Gastrocnemius medialis (tissue), 4 donors: ENCODE results near the gene IQGAP2. TPM values are rescaled to one million over a fixed set of nuclear protein-coding genes. Genes with fewer than 3 reads are reported as not detected.
A peak's percentile ranks its signal among the peaks of the same experiment; 100 is the strongest.

Experiments
- ATAC-seq, 2 donors: fragments of 150-250 bp; one replicate each; pipeline ENCODE4 v1.9.1; 2016
- DNase-seq, 2 donors: peaks; one replicate each; pipeline ENCODE4 v3.0.0-alpha.2; 2019
- H3K27ac ChIP-seq, 4 donors: fragments of 200-600 bp; sonication (generic); 1 replicate in 1 of 4; 2 replicates in 3 of 4; pipeline ENCODE4 v1.5.1; 2016 to 2018; ENCODE audit warnings: mild to moderate bottlenecking in 2 of 4, moderate library complexity in 1 of 4
- H3K27me3 ChIP-seq, 3 donors: fragments of 200-600 bp; sonication (generic) in 2 of 3; 1 replicate in 1 of 3; 2 replicates in 2 of 3; pipeline versions ENCODE4 v1.5.1 to v1.6.0; 2016 to 2019; ENCODE audit warnings: mild to moderate bottlenecking in 1 of 3, moderate library complexity in 1 of 3
- H3K36me3 ChIP-seq, 2 donors: fragments of 200-600 bp; sonication (generic) in 1 of 2; one replicate each; pipeline ENCODE4 v1.5.1; 2017 to 2018
- H3K4me1 ChIP-seq, 2 donors: fragments of 200-600 bp; sonication (generic) in 1 of 2; one replicate each; pipeline ENCODE4 v1.5.1; 2016 to 2017; ENCODE audit warnings: mild to moderate bottlenecking in 2 of 2
- H3K4me3 ChIP-seq, 4 donors: fragments of 200-600 bp; sonication (generic) in 3 of 4; 1 replicate in 1 of 4; 2 replicates in 3 of 4; pipeline ENCODE4 v1.5.1; 2016 to 2019; ENCODE audit warnings: mild to moderate bottlenecking in 2 of 4
- H3K9me3 ChIP-seq, 3 donors: fragments of 200-600 bp; sonication (generic) in 2 of 3; 1 replicate in 1 of 3; 2 replicates in 2 of 3; pipeline ENCODE4 v1.5.1; 2016 to 2019
- POLR2A ChIP-seq, 2 donors: fragments of 450-650 bp; IDR thresholded peaks; one replicate each; pipeline ENCODE4 v1.6.1; 2017; ENCODE audit warnings: antibody characterized with exemption in 2 of 2, mild to moderate bottlenecking in 2 of 2, moderate library complexity in 2 of 2
- in situ Hi-C, 4 donors: fragments of 200-750 bp; cut with MboI; loops; one replicate each; pipeline versions ENCODE4 v1.15.0 to v1.8.0; 2017; ENCODE audit warnings: low sequenced_read_pairs in 4 of 4
- intact Hi-C: fragments of 100-400 bp; cut with DNase I; formaldehyde crosslinking; loops from one replicate; pipeline ENCODE4 v1.15.1; 2023; ENCODE audit warnings: low total_unique reads
- total RNA-seq, 4 donors: library from RNA; depleted of rRNA; stranded (reverse); fragments of >200 nt; gene quantifications; one replicate each; pipeline versions ENCODE4 v1.1.0 to v1.2.3, GENCODE V29; 2016
- TF ChIP-seq, protein P1 (sequence below), 5 experiments: fragments of 450-650 bp in 3 of 5; fragments of 200-600 bp in 2 of 5; sonication (generic) in 2 of 5; IDR thresholded peaks in 4 of 5; conservative IDR thresholded peaks in 1 of 5; 1 replicate in 4 of 5; 2 replicates in 1 of 5; pipeline ENCODE4 v1.5.1; 2016 to 2019; ENCODE audit warnings: antibody characterized with exemption in 5 of 5, mild to moderate bottlenecking in 3 of 5, moderate library complexity in 3 of 5

IQGAP2 gene
- total RNA-seq, 4 donors from 2014 or later = 1.5 to 6.8 (median 2.5) TPM

GRCh38 chr5:76634661-76635060, 231.6 kb downstream of the IQGAP2 start:
- H3K27ac ChIP-seq = no peak overlapping the region
- intact Hi-C loops (no loop called here), in situ Hi-C loops (no loop called here)
- no peaks in the 10 kb centered on the region for H3K4me1 ChIP-seq
- no peak for DNase-seq
- H3K9me3 ChIP-seq = no peaks in the 10 kb centered on the region
- ATAC-seq = no peak
- H3K27me3 ChIP-seq = no peaks in the 10 kb centered on the region
- TF ChIP-seq, protein P1, sequence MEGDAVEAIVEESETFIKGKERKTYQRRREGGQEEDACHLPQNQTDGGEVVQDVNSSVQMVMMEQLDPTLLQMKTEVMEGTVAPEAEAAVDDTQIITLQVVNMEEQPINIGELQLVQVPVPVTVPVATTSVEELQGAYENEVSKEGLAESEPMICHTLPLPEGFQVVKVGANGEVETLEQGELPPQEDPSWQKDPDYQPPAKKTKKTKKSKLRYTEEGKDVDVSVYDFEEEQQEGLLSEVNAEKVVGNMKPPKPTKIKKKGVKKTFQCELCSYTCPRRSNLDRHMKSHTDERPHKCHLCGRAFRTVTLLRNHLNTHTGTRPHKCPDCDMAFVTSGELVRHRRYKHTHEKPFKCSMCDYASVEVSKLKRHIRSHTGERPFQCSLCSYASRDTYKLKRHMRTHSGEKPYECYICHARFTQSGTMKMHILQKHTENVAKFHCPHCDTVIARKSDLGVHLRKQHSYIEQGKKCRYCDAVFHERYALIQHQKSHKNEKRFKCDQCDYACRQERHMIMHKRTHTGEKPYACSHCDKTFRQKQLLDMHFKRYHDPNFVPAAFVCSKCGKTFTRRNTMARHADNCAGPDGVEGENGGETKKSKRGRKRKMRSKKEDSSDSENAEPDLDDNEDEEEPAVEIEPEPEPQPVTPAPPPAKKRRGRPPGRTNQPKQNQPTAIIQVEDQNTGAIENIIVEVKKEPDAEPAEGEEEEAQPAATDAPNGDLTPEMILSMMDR (IDR thresholded peaks at IDR 0.05 in 4 of 5, conservative IDR thresholded peaks at IDR 0.05 in 1 of 5) = no peak
- TF ChIP-seq POLR2A (IDR thresholded peaks at IDR 0.05) = no peak
- H3K4me3 ChIP-seq = no peak overlapping the region
- H3K36me3 ChIP-seq = no peaks in the 10 kb centered on the region

DNA sequence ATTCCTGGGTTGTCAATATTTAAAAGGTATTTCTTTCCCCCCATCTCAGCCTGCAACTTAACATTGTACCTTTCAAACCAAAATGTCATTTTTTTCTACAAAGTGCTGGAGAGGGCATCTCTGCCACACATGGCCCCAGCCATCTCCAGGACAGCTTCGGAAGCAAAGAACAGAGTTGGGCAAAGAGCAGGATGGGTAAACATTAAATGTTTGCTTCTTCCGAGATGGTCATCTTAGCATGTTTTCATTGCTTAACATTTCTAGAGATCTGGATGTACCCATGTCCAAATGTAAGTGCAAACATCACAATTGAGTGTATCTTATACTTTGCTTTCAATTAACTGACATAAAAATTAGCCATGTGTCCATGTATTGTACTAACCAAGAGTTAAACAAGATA, 234.4 kb downstream of the IQGAP2 start:
- no peak overlapping the region for H3K27ac ChIP-seq
- intact Hi-C loops (no loop called here), in situ Hi-C loops (no loop called here)
- ATAC-seq = no peak
- H3K36me3 ChIP-seq = no peaks in the 10 kb centered on the region
- H3K27me3 ChIP-seq = no peaks in the 10 kb centered on the region
- DNase-seq = no peak
- H3K9me3 ChIP-seq = no peaks in the 10 kb centered on the region
- H3K4me3 ChIP-seq = no peak overlapping the region
- H3K4me1 ChIP-seq = no peaks in the 10 kb centered on the region
- TF ChIP-seq, protein P1 (IDR thresholded peaks at IDR 0.05 in 4 of 5, conservative IDR thresholded peaks at IDR 0.05 in 1 of 5) = no peak
- TF ChIP-seq POLR2A (IDR thresholded peaks at IDR 0.05) = no peak

- no peaks in the 10 kb centered on the region for H3K36me3 ChIP-seq
- TF ChIP-seq, protein P1 (IDR thresholded peaks at IDR 0.05 in 4 of 5, conservative IDR thresholded peaks at IDR 0.05 in 1 of 5) = no peak
- TF ChIP-seq POLR2A (IDR thresholded peaks at IDR 0.05) = no peak
- in situ Hi-C loops (no loop called here), intact Hi-C loops (no loop called here)
- H3K9me3 ChIP-seq = no peaks in the 10 kb centered on the region
- no peak for ATAC-seq
- no peak overlapping the region for H3K27ac ChIP-seq
- no peak overlapping the region for H3K4me3 ChIP-seq
- H3K4me1 ChIP-seq = no peaks in the 10 kb centered on the region
- no peak for DNase-seq
- no peaks in the 10 kb centered on the region for H3K27me3 ChIP-seq
Observed at GRCh38 chr5:76638479-76638878, 235.4 kb downstream of the IQGAP2 start.

GRCh38 chr5:76641514-76642120, 238.5 kb downstream of the IQGAP2 start:
- ATAC-seq (no peak), DNase-seq (no peak)
- Histone ChIP-seq H3K27me3 (no peaks in the 10 kb centered on the region), H3K4me1 (no peaks in the 10 kb centered on the region), H3K9me3 (no peaks in the 10 kb centered on the region), H3K36me3 (no peaks in the 10 kb centered on the region), H3K27ac (no peak overlapping the region), H3K4me3 (no peak overlapping the region)
- TF ChIP-seq, protein P1 (IDR thresholded peaks at IDR 0.05 in 4 of 5, conservative IDR thresholded peaks at IDR 0.05 in 1 of 5) = peak in 1 of 5 experiments; percentile 19
- TF ChIP-seq POLR2A (IDR thresholded peaks at IDR 0.05) = no peak
- intact Hi-C loops (no loop called here), in situ Hi-C loops (no loop called here)
